Glutamatergic neuron (in vitro differentiated cells): Measurements from ENCODE around the gene COPG1. TPM values are rescaled to one million over a fixed set of nuclear protein-coding genes. Genes with fewer than 3 reads are reported as not detected.
"Not testable (repeated sequence)": the region's sequence is repeated elsewhere in the genome, so short reads cannot be mapped to it uniquely, and the experiment has no call there.

Experiments used
- DNase-seq: peaks from one replicate; pipeline ENCODE4 v3.0.0; 2022
- H3K27ac Mint-ChIP-seq: one replicate; pipeline ENCODE4 v1.8.0; 2020; ENCODE audit warnings: mild to moderate bottlenecking, mixed read lengths, inconsistent platforms; ENCODE audit not compliant: unreplicated experiment
- H3K27me3 Mint-ChIP-seq: one replicate; pipeline ENCODE4 v1.8.0; 2020; ENCODE audit warnings: mild to moderate bottlenecking, moderate library complexity, mixed read lengths, inconsistent platforms; ENCODE audit not compliant: unreplicated experiment
- H3K36me3 Mint-ChIP-seq: one replicate; pipeline ENCODE4 v1.8.0; 2020; ENCODE audit warnings: mild to moderate bottlenecking, mixed read lengths, inconsistent platforms; ENCODE audit not compliant: unreplicated experiment
- H3K4me1 Mint-ChIP-seq: one replicate; pipeline ENCODE4 v1.8.0; 2020; ENCODE audit warnings: mild to moderate bottlenecking, low read depth, mixed read lengths, inconsistent platforms; ENCODE audit not compliant: unreplicated experiment
- H3K4me3 Mint-ChIP-seq: one replicate; pipeline ENCODE4 v1.8.0; 2020; ENCODE audit warnings: mild to moderate bottlenecking, mixed read lengths, inconsistent platforms; ENCODE audit not compliant: unreplicated experiment
- H3K9me3 Mint-ChIP-seq: one replicate; pipeline ENCODE4 v1.8.0; 2020; ENCODE audit warnings: mild to moderate bottlenecking, moderate library complexity, mixed read lengths, inconsistent platforms; ENCODE audit not compliant: unreplicated experiment
- CTCF ChIP-seq: fragments of 200-600 bp; sonication (generic); IDR thresholded peaks from one replicate; pipeline ENCODE4 v1.5.0; 2021; ENCODE audit not compliant: partially characterized antibody, unreplicated experiment
- total RNA-seq: library from RNA; stranded (reverse); fragmentation: NEBNext Ultra II Directional; extraction: Animal tissue kit (Norgen Biotek cat#: 25700); gene quantifications from one replicate; pipeline ENCODE4 v1.2.1, GENCODE V29; 2021; ENCODE audit not compliant: unreplicated experiment

COPG1 gene
- total RNA-seq, 1 donor from 2014 or later: 152 TPM

GRCh38 chr3:129211772-129212171, 37.6 kb upstream of the COPG1 start:
- Mint-ChIP-seq H3K4me1 (no peaks in the 10 kb centered on the region), H3K27ac (no peak overlapping the region), H3K4me3 (no peak overlapping the region), H3K27me3 (no peaks in the 10 kb centered on the region), H3K9me3 (no peaks in the 10 kb centered on the region), H3K36me3 (no peaks in the 10 kb centered on the region)
- no peak for TF ChIP-seq CTCF
- no peak for DNase-seq

GRCh38 chr3:129213238-129213637, 36.2 kb upstream of the COPG1 start:
- no peak for DNase-seq
- Mint-ChIP-seq H3K4me1 (no peaks in the 10 kb centered on the region), H3K36me3 (no peaks in the 10 kb centered on the region), H3K27ac (no peak overlapping the region), H3K4me3 (no peak overlapping the region), H3K27me3 (no peaks in the 10 kb centered on the region), H3K9me3 (no peaks in the 10 kb centered on the region)
- no peak for TF ChIP-seq CTCF

- Mint-ChIP-seq H3K4me3 (no peak overlapping the region), H3K27ac (no peak overlapping the region), H3K4me1 (no peaks in the 10 kb centered on the region)
Observed at GRCh38 chr3:129218742-129219141, 30.7 kb upstream of the COPG1 start.

GRCh38 chr3:129224387-129224786, 25.0 kb upstream of the COPG1 start:
- H3K36me3 Mint-ChIP-seq: not testable (repeated sequence)

More at GRCh38 chr3:129218742-129219141, 30.7 kb upstream of the COPG1 start:
- Mint-ChIP-seq H3K9me3 (no peaks in the 10 kb centered on the region), H3K36me3 (no peaks in the 10 kb centered on the region), H3K27me3 (no peaks in the 10 kb centered on the region)
- TF ChIP-seq CTCF: no peak
- no peak for DNase-seq

GRCh38 chr3:129224984-129225393, 24.4 kb upstream of the COPG1 start:
- no peak for TF ChIP-seq CTCF
- no peak overlapping the region for H3K27ac Mint-ChIP-seq
- no peaks in the 10 kb centered on the region for H3K36me3 Mint-ChIP-seq
- peaks cover 5% of the 10 kb centered on the region for H3K4me1 Mint-ChIP-seq
- no peak overlapping the region for H3K4me3 Mint-ChIP-seq
- peaks cover 4% of the 10 kb centered on the region for H3K9me3 Mint-ChIP-seq
- DNase-seq: no peak
- peaks cover 2% of the 10 kb centered on the region for H3K27me3 Mint-ChIP-seq

More at GRCh38 chr3:129224387-129224786, 25.0 kb upstream of the COPG1 start:
- not testable (repeated sequence) for H3K27me3 Mint-ChIP-seq, H3K9me3 Mint-ChIP-seq, H3K27ac Mint-ChIP-seq, DNase-seq, H3K4me1 Mint-ChIP-seq, H3K4me3 Mint-ChIP-seq

GRCh38 chr3:129226374-129226773, 23.0 kb upstream of the COPG1 start:
- H3K27me3 Mint-ChIP-seq: peaks cover 2% of the 10 kb centered on the region
- no peak for DNase-seq

More at GRCh38 chr3:129226374-129226773, 23.0 kb upstream of the COPG1 start:
- no peak overlapping the region for H3K27ac Mint-ChIP-seq
- no peaks in the 10 kb centered on the region for H3K36me3 Mint-ChIP-seq
- no peak overlapping the region for H3K4me3 Mint-ChIP-seq
- peaks cover 4% of the 10 kb centered on the region for H3K9me3 Mint-ChIP-seq
- no peak for TF ChIP-seq CTCF
- peaks cover 5% of the 10 kb centered on the region for H3K4me1 Mint-ChIP-seq
